Measurements from ENCODE around the gene AFF3.

AFF3 gene

DNA sequence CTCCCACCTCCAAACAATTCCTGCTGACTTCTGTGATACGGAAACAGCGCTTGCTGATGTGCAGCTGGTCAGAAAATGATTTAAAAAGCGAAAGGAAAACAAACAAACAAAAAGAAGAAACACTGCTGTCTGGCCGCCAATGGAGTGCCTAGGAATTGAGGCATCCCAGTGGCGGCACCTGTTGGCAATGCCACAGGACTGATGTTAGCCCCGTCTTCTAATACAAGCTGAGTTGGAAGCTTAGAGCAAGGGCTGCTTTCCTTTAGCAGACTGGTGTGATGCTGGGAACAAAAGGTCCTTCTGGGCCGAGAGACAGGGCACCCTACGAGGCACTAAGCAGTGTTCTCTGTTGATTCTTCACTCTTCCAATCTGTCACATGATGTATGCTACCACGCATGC, 489.0 kb downstream of the AFF3 start:
- DNase-seq: no peak

DNA sequence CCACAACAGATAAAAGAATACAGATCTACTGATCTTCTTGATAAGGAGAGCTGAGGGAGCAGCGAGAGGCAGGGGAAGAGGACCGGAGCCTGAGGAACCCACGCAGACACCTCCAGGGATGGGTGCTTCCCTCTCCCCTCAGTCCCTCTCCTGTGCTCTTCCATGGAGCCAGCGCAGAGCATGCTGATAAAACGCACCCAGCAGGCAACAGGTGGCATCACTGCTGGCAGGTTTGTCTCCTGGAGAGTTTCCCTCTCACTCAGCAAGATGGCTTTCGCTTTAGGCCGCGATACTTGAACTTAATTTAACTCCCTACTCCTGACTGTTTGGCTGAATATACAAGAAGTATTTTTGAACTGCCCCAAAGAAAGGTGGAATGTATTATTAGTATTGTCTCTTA, 489.5 kb downstream of the AFF3 start:
- no peak for DNase-seq

DNA sequence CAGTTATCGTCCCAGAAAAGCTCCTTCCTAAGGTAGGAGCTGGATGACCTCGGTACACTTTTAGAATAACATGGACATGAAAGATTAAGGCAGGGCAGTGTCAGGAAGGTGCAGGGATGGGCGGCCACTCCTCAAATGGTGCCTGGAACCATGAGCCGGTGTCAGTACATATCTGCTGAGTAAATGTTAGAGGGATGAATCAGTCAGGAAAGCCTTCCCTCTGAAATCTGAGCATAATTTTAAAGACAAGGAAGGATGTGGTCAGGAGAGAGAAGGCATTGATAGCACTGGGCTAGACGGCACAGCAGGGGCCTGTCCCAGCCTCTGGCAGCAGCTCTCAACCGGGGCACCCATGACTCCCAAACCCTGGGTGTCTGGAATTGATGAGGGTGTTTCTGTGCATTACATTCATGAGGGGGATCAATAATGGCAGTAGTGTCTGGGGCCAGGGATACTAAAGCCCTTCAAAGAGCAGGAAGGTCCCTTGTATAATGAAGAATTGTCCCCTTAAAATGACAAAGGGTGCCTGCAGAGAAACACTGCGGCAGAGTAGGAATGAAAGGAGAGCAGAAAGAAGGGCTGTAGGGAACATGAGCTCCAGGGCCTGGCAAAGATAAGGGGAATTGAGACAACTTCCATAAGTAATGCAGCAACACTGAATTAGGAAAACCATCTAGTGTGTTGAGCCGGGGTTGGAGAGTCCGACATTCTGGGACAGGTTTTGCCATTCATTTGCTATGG, 490.3 kb downstream of the AFF3 start:
- peak; percentile 71 for DNase-seq

DNA sequence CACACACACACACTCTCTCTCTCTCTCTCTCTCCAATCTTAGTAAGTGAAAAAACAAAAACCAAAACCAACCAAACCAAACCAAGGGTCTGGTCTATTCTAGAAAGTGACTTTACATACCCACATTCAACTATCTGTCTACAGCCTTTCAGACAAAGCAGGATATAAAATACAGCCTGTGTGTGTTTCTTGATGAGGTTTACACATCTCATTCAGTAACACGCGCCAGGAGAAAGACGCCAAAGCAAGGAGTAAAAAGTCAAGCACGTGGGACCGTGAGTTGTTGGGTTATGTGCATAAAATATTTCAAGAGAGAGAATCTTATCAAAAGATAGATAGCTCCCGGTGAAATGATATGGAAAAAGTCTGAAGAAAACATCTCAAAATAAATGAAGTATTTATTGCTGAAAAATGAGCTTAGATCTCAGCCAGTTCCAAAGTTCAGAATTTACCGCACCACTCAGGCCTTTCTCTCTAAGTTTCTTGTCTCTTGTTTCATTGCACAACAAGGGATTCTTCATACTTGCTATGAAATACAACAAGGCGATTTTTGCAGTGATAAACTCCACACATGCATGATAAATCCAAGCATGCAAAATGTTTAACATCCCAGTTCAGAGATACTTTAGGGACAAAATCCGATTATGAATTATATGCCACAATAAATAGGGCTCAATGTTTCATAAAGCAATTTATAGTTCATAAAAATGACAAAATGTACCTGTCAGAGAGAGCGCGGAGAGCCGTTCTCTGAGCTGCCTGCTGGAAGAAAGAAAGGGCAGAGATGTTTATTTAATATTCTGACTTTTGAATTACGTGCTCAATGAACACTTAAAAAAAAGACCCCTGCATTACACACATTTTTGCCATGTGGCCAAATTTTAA, 493.2 kb downstream of the AFF3 start:
- no peak for DNase-seq

DNA sequence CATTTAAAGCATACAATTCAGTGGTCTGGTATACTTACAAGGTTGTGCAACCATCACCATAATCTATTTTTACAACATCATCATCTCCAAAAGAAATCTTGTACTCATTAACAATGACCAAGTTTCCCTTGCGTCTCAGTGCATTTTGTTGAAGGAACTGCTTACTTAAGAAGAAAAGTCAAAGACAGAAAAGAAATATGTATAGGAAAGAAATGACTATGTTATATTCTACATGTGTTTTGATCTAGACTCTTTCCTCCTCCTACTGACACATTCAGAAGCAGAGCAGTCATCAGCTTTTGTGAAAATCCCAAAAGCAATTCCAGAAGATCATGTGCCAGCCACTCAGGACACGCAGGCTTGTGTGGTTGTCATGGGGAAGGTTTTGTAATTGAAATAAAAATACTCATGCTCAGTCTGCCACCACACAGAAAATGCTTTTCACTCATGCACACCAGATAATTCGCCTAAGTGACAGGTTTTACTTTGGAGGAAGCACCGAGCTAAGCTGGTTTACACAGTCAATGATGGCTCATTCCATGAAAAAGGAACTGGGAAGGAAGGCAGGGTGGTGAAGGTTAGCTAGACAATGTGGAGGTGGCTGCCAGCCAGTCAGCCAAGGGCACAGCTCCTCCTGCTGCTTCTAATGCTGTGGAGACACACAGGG, 494.1 kb downstream of the AFF3 start:
- peak; percentile 84 for DNase-seq

DNA sequence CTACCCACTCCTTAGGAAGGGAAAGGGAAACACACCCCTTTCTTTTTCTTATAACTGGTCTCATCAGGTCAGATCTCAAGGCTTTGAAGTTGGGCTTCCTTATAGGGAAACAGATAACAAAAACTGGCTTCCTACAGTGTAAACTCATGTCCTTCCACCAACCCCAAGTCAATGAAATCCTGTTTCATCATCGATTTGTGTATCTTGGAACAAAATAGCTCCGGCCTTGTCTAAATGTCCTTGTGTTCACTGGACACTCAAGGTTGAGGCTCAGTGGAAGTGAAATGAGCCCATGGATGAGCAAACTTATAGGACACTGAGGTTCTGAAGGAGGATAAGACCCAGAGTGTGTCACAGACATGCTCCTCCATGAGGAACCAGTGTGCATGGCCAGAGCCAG, 496.4 kb downstream of the AFF3 start:
- DNase-seq: no peak

DNA sequence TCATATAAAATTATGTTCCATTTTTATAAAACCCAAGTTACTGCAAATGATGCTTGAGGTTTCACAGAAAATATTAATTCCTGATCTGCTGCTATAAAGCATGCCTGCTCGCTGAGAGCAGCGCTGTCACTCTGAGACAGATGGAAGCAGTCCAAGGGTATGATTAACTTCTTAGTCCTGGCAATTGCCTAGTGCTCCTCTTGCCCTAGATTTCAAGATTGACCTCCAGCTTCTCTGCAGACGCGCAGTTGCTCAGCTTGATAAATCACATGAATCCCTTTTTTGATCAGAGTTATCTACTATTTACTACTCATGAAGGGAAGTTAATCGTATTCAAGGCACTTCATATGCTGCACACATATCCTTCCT, 498.0 kb downstream of the AFF3 start:
- DNase-seq: peak; percentile 87

DNA sequence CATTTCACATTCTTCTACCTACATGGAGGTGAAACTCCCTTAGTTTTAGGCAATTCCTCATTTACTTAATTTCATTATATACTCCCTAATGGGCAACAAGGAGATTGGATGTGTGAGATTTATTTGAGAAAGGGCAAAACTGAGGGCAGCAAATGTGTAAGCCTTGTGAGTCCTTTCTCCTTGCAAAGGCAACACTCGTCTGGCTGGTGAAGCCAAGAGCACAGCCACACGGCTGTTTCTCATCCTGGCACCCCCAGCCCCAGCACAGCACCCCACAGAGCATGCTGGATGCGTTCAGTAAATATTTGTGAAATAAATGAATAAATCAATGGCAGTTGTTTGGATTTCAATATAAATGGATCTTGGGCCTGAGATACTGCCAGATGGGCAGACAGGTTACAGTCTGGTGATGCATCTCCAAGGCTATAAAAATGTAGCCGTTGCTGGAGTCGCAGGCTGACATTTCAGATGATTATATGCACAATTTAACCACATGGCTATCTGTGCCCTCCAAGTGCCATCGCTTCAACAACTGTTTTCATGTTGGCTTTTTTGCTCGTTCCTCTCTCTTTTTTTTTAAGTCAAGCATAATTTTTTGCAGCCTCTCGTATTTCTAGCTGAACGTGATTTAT, 498.5 kb downstream of the AFF3 start:
- DNase-seq: no peak

DNA sequence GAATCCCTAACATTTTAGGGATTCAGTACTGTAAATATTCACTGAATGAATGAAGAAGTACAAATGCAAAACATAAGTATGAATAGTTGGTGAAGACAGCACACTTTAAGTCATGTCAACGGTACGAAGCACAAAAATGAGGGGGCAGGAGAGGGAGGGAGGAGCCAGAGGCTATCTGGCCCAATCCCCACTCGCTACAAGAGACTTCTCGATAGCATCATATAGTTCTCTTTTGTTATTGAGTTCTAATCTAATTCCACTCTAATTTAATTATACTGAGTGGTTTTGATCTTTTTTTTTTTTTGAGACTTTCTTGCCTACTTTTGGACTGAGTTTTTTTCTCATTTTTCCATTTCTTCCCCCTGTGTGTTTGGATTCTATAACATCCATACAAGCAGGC, 500.4 kb downstream of the AFF3 start:
- DNase-seq: no peak

DNA sequence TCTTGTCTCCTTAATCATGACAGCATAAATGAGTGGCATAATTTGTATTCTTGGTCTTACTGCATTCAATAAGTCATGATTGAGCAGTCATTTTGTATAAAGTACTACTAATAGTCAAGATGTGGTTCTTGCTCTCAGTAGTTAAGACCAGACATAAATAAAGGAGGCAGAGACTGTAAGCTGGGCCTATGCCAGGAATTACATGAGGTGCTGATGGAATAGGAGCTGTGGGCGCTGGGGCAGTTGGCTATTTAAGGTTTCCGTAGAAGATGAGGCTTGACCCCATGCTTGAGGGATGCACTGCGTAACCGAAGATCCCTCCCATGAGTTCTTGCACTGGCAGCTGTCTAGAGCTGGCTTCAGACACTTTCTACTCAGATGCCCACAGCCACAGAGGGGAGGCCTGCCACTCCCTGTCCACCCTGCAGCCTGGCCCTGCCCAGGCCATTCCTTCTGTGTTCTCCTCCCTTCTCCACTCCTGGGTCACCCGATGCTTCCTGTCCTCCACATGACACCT, 501.7 kb downstream of the AFF3 start:
- DNase-seq: peak; percentile 63

DNA sequence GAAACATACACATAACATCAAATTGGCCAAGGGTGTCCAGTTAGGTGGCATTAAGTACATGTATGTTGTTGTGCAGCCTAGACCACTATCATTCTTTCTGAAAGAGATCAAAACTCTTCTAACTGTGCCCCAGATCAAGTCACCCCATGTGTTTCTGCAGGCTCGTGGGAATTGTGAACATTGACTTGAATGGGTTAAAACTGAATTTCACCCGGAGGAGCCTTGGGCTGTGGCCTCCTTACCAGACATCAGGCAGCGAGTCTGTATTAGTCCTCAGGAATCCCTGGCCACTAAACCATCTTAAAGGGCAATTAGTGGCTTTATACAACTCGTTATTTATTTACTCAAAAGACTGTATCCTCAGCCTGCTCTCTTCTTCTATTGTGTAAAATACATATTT, 503.6 kb downstream of the AFF3 start:
- DNase-seq: no peak

DNA sequence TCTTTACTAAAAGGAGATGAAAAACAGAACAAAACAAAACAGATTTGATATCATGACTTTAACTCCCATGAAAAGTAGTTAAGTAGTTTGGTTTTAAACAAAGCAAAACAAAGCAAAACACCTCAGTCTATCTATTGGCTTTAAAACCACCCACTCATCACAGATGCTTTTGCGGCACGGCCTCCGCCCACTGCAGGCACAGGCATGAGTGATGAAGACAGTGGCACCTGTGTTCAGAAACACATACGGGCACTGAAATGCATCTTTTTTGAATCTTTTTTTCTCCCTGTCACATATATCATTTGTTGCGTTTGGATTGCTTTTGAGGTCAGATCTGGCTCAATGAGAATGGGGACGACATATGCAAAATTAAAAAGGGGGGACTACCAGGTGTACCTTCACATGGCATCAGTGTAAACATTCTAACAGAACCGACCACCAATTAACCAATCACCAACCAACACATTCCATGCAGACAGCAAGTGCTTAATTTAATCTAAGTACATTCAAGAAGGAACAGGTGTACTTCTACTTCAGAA, 505.2 kb downstream of the AFF3 start:
- DNase-seq: no peak

DNA sequence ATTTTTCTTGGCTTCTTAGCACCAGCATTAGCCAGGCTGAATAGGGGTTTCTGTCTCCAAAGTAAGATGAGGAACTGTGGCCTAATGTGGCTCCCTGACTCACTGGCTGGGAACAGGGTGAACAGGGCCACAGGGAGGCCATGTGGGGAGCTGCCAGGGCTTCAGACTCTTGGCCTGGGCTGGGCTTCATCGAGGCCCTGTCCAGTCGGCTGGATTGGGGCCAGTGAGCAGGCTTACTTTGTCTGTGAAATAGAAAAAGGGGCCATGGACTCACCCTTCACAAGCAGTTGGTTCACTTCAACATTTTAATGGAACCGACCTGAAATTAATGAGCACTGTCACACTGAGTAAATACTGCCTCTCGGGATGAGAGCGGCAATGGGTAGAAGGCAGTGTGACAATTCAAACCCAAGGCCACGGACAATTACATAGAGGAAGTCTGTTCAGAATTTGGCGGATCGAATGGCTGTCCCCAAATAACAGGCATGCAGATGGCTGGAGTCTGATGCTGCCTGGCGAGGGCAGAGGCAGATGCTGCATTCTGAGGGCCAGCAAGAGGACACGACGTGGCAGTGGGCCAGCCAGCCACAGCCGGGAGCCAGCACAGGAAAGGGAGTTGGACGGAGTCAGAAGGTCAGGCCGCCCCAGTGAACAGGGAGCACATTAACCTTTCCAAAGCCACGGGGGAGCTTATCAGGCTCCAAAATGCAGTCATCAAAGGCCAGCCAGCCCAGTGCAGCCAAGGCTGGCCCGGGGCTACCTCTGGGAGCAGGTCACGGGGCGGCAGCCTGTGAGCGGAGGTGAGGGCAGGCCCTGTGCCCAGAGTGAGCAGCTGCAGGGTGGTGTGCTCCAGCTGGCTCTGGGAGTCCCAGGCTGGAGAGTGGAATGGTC, 506.0 kb downstream of the AFF3 start:
- DNase-seq: no peak

DNA sequence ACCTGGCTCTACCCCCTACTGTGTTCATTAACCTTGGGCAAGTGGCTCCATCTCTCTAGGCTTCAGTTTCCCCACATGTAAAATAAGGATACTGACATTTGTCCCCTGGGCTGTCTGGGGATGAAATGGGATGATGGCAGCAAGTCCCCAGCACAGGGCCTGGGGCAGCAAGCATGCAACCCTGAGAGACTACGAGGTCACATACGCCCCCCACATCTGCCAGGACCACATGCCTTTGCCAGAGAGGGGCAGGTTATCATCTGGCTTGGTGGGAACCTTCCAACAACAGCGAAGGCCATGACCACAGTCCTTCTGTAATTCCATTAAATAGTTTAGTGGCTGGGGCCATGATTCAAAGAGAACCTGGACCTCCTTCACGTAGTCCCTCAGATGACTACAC, 506.7 kb downstream of the AFF3 start:
- no peak for DNase-seq

DNA sequence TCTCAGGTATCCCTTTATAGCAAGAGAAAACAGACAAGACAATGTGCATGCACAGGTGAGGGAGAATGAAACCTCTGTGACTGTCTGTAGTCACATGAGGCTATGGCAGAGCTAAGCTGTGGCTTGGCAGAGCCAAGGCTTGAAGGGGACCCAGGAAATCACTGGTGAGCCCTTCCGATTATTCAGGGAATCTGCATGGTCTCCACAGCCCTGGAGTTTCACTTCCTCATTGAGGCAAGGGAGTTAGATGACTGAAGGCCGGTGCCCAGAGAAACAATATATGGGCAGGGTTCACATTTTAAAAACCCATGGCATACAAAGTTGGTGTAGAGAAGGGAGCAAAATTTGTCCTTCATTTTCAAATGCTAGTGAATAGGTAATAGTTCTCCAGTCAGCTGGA, 508.2 kb downstream of the AFF3 start:
- no peak for DNase-seq

DNA sequence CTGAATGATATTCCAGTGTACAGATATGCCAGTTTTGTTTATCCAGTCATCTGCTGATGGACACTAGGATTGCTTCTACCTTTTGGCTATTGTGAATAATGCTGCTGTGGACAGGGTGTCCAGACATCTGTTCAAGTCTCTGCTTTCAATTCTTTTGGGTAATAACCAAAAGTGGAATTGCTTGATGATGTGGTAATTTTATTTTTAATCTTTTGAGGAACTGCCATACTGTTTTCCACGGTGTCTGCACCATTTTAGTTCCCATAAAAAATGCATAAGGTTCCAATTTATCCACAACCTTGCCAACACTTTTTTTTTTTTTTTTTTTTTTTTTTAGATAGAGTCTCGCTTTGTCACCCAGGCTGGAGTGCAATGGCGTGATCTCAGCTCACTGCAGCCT, 510.7 kb downstream of the AFF3 start:
- no peak for DNase-seq

DNA sequence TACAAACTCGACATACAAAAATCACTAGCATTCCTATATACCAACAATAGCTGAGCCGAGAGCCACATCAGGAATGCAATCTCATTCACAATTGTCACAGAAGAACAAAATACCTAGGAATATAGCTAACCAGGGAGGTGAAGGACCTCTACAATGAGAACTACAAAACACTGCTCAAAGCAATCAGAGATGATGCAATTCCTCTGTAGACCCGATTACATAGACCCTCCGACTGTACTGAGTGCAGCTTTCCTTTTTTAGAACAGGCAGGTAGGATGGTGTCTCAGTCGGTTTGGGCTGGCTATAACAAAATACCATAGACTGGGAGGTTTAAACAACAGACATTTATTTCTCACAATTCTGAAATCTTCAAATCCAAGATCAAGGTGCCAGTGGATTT, 513.1 kb downstream of the AFF3 start:
- DNase-seq: no peak

DNA sequence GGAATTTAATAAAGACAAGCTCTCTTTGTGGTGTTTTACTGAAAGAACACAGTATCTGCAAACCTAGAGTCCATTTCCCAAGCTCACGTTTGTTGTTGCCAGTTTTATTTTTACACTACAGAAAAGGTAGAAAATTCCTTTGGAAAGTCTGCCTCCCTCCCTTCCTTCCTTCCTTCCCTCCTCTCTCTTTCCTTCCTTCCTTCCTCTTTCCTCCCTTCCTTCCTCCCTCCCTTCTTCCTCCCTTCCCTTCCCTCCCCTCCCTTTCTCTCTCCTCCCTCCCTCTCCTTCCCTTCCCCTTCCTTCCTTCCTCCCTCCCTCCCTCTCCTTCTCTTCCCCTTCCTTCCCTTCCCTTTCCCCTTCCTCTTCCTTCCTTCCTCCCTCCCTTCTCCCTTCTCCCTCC, 516.2 kb downstream of the AFF3 start:
- DNase-seq: no peak

DNA sequence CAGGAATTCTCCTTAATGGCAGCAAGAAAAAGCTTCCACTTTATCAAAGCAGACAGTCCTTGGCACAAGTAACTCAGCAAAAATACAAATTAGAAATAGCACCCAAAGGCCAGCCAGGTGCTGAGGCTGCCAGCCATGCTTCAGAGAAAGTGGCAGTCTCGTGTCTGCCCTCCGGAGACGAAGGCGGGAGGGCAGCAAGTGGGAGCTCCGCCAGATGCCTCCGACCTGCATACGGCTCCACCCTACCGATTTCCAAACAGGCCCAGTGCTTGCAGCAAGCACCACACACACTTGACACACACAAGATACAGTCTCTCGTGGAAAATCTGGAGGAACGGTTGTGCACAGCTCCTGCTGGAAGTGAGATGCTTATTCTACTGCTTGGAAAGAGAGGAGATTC, 517.7 kb downstream of the AFF3 start:
- DNase-seq: no peak

DNA sequence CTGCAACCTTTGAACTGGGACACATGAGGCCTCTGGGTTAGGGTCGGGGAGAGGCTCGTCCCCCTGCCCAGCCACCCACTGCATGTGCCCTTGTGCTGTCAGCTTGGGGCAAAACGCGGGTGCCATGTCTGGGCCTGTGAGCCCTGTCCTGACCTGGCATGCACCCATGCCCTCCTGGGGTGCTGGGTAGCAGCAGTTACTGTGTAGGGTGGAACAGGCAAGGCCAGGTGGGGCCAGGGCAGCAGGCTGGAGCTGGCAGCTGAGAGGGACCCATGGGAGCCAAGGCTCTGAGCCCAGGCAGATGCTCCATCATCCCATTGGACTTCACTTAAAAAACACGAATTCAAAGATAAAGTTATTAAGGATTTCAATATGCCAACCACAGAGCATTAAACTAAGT, 518.8 kb downstream of the AFF3 start:
- no peak for DNase-seq

DNA sequence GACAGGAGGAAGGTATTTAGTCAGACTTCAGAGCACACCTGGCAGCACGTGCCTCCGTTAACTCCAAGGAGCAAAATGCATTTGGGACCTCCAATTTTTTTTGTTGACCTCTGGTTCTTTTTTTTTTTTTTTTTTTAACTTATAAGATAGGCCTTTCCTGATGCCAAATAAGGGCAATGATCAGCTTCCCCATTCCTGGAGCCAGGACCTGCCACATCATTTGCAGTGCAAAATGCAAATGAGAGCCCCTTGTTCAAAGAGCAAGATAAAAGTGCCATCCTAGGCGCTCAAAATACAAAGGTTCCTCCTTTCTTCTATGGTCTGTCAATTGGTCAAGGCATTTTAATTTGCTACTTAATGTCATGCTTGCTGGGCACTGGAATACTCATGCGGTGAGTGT, 519.4 kb downstream of the AFF3 start:
- DNase-seq: no peak

DNA sequence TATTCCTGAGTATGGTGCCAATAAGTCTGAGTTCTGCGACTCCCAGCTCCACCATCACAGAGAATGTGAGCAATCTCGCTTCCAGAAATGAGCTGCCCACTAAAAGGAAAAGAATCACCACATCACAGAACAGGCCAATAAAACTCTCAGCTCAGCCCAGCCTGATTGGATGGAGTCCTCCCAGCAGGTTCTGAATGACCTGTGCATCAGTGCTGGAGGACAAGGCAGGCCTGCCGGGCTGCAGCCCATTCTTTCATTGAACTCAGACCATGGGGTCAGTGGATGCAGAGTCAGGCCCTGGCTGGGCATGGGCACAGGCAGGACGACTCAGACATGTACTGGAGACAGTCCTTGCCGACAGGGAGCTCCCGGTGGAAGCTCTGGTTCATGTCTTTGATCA, 519.9 kb downstream of the AFF3 start:
- no peak for DNase-seq
